Measurements from ENCODE around the gene GCK.

GCK gene

DNA sequence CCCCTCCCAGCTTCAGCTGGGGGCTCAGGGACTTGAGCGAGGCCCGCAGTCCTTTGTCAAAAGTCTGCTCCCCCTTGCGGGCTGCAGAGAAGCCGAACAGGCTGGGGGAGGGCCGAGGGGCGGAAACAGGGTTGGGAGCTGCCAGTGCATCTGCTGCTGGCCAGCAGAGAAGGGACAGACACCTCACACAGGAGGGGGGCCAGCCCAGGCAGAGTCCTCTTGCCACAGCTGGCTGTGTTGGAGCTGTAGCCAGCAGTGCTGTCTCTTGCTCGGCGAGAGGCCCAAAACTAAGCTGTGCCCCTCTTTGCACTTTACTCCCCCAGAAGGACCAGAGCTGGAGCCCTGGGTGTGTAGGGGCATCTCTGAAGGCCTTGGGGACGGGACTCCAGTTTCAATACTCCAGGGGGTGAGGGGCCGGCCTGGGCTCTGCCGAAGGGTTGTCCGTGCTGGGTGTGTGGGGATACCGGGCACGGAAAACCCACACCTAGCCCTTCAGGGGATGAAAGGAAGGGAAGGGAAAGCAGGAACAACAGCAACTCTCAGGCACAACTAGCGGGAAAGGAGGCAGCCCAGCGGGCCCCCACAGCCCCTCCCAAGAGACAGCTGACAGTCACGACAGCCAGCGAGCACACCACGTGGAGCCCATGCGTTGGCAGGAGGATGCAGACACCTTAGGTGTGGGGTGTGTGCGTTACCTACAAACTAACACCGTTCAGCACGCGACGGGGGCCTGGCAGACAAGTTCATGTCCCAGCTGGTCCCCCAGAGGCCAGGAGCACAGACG is 29.4 kb upstream of the GCK start:
- TF ChIP-seq YY1 (IDR thresholded peaks at IDR 0.05; ENCODE audit: low read depth) (no peak), CEBPB (IDR thresholded peaks at IDR 0.05) (no peak), RAD21 (IDR thresholded peaks at IDR 0.05; ENCODE audit: low read depth) (no peak), EP300 (IDR thresholded peaks at IDR 0.05; ENCODE audit: borderline replicate concordance) (no peak), NFIC (IDR thresholded peaks at IDR 0.05) (no peak), EGR1 (IDR thresholded peaks at IDR 0.05) (no peak), TCF12 (IDR thresholded peaks at IDR 0.05; ENCODE audit: low read depth) (no peak), CREB1 (IDR thresholded peaks at IDR 0.05; ENCODE audit: low read depth) (no peak), FOXM1 (IDR thresholded peaks at IDR 0.05; ENCODE audit: borderline replicate concordance, low read depth) (no peak), TEAD4 (IDR thresholded peaks at IDR 0.05) (no peak), TAF1 (IDR thresholded peaks at IDR 0.05; ENCODE audit: low read depth) (no peak), ZBTB7A (IDR thresholded peaks at IDR 0.05; ENCODE audit: low read depth) (no peak)
- TF ChIP-seq, protein P1, sequence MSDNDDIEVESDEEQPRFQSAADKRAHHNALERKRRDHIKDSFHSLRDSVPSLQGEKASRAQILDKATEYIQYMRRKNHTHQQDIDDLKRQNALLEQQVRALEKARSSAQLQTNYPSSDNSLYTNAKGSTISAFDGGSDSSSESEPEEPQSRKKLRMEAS (IDR thresholded peaks at IDR 0.05): no peak
- TF ChIP-seq, protein P2, sequence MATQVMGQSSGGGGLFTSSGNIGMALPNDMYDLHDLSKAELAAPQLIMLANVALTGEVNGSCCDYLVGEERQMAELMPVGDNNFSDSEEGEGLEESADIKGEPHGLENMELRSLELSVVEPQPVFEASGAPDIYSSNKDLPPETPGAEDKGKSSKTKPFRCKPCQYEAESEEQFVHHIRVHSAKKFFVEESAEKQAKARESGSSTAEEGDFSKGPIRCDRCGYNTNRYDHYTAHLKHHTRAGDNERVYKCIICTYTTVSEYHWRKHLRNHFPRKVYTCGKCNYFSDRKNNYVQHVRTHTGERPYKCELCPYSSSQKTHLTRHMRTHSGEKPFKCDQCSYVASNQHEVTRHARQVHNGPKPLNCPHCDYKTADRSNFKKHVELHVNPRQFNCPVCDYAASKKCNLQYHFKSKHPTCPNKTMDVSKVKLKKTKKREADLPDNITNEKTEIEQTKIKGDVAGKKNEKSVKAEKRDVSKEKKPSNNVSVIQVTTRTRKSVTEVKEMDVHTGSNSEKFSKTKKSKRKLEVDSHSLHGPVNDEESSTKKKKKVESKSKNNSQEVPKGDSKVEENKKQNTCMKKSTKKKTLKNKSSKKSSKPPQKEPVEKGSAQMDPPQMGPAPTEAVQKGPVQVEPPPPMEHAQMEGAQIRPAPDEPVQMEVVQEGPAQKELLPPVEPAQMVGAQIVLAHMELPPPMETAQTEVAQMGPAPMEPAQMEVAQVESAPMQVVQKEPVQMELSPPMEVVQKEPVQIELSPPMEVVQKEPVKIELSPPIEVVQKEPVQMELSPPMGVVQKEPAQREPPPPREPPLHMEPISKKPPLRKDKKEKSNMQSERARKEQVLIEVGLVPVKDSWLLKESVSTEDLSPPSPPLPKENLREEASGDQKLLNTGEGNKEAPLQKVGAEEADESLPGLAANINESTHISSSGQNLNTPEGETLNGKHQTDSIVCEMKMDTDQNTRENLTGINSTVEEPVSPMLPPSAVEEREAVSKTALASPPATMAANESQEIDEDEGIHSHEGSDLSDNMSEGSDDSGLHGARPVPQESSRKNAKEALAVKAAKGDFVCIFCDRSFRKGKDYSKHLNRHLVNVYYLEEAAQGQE (IDR thresholded peaks at IDR 0.05; ENCODE audit: low read depth): no peak
- TF ChIP-seq, protein P3, sequence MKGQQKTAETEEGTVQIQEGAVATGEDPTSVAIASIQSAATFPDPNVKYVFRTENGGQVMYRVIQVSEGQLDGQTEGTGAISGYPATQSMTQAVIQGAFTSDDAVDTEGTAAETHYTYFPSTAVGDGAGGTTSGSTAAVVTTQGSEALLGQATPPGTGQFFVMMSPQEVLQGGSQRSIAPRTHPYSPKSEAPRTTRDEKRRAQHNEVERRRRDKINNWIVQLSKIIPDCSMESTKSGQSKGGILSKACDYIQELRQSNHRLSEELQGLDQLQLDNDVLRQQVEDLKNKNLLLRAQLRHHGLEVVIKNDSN (IDR thresholded peaks at IDR 0.05): no peak

DNA sequence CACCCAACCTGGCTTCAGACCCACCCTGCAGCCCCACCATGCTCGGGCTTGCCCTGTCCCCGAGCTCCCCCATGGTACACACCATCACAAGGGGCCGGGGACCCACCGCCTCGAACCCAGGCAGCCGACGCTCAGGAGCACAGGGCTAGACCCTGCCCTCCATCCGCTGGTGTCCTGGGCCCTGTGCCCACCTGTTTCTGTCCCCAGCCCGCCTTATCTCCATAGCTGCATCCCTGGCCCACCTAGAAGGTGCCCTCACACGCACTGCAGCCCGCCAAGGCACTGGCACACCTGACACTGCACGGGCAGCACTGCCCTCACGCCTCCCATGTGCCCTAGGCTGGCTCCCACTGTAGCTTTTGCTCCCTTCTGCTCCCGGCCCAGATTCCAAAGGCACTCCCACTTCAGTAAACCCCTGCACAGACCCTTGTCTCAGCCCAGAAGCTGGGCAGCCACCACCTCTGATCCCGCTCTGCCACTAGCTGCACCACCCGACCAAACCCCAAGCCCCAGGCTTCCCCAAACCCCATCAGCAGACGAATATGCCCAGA is 28.7 kb upstream of the GCK start:
- TF ChIP-seq TEAD4 (IDR thresholded peaks at IDR 0.05) (no peak), CEBPB (IDR thresholded peaks at IDR 0.05) (no peak), ZBTB7A (IDR thresholded peaks at IDR 0.05; ENCODE audit: low read depth) (no peak), RAD21 (IDR thresholded peaks at IDR 0.05; ENCODE audit: low read depth) (no peak), EGR1 (IDR thresholded peaks at IDR 0.05) (no peak), TCF12 (IDR thresholded peaks at IDR 0.05; ENCODE audit: low read depth) (no peak), CREB1 (IDR thresholded peaks at IDR 0.05; ENCODE audit: low read depth) (no peak), TAF1 (IDR thresholded peaks at IDR 0.05; ENCODE audit: low read depth) (no peak), FOXM1 (IDR thresholded peaks at IDR 0.05; ENCODE audit: borderline replicate concordance, low read depth) (no peak), EP300 (IDR thresholded peaks at IDR 0.05; ENCODE audit: borderline replicate concordance) (no peak), NFIC (IDR thresholded peaks at IDR 0.05) (no peak), YY1 (IDR thresholded peaks at IDR 0.05; ENCODE audit: low read depth) (no peak)
- TF ChIP-seq, protein P3 (IDR thresholded peaks at IDR 0.05): no peak
- TF ChIP-seq, protein P1 (IDR thresholded peaks at IDR 0.05): no peak
- TF ChIP-seq, protein P2 (IDR thresholded peaks at IDR 0.05; ENCODE audit: low read depth): no peak

DNA sequence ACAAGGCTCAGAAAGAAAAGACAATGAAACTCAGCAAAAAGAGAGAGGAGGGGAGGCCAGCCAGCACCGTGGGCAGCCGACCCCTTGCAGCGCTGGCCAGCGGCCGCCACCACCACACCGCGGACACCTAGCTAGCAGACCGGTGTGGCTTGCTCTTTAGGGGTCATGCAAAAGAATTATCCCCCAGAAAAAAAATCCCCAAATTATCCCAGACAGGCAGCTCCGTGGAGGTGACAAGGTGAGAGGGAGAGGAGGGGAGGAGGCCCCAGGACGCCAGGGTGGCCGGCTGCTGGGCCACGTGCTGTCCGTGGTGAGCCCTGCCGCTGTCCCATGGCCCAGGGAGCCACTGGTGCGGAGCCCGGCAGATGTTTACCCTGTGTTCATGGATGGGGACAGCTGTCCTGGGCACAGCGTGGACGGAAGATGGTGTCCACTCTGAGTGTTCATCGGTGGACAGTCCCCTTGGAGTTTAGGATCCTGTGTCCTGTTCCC is 28.0 kb upstream of the GCK start:
- TF ChIP-seq, protein P1 (IDR thresholded peaks at IDR 0.05): no peak
- TF ChIP-seq, protein P3 (IDR thresholded peaks at IDR 0.05): no peak
- no peak for TF ChIP-seq NFIC (IDR thresholded peaks at IDR 0.05)
- no peak for TF ChIP-seq RAD21 (IDR thresholded peaks at IDR 0.05; ENCODE audit: low read depth)
- TF ChIP-seq YY1 (IDR thresholded peaks at IDR 0.05; ENCODE audit: low read depth): no peak
- no peak for TF ChIP-seq CEBPB (IDR thresholded peaks at IDR 0.05)
- no peak for TF ChIP-seq FOXM1 (IDR thresholded peaks at IDR 0.05; ENCODE audit: borderline replicate concordance, low read depth)
- TF ChIP-seq, protein P2 (IDR thresholded peaks at IDR 0.05; ENCODE audit: low read depth): no peak
- TF ChIP-seq ZBTB7A (IDR thresholded peaks at IDR 0.05; ENCODE audit: low read depth): no peak
- no peak for TF ChIP-seq EP300 (IDR thresholded peaks at IDR 0.05; ENCODE audit: borderline replicate concordance)
- TF ChIP-seq EGR1 (IDR thresholded peaks at IDR 0.05): no peak
- TF ChIP-seq TAF1 (IDR thresholded peaks at IDR 0.05; ENCODE audit: low read depth): no peak
- TF ChIP-seq TEAD4 (IDR thresholded peaks at IDR 0.05): no peak
- TF ChIP-seq TCF12 (IDR thresholded peaks at IDR 0.05; ENCODE audit: low read depth): no peak
- no peak for TF ChIP-seq CREB1 (IDR thresholded peaks at IDR 0.05; ENCODE audit: low read depth)
